GM21825 (cell line): ENCODE results near the gene MYH15.

Source experiments
- ATAC-seq: cut with Tn5 transposase; IDR thresholded peaks from one replicate; pipeline ENCODE4 v1.9.1; 2021; ENCODE audit warnings: mild to moderate bottlenecking, moderate library complexity; ENCODE audit not compliant: unreplicated experiment

MYH15 gene

DNA sequence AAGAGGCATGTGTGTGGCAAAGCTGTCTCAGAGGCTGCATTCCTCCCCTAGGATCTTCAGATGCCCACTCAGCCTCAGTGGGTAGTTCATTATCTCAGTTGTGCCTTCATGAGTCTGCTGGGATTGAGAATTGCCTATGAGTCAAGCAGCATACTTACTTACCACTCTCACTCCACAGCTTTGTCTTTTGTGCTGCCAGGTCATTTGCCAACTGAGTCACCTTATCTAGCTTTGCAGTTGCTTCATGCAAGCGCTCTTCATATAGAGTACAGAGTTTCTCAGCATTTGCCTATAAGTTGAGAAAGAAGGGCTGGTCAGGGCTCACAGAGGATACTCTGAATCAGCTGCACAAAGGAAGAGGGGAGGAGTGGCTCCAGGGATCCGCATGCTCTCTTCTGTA is 89.5 kb downstream of the MYH15 start:
- no peak for ATAC-seq

DNA sequence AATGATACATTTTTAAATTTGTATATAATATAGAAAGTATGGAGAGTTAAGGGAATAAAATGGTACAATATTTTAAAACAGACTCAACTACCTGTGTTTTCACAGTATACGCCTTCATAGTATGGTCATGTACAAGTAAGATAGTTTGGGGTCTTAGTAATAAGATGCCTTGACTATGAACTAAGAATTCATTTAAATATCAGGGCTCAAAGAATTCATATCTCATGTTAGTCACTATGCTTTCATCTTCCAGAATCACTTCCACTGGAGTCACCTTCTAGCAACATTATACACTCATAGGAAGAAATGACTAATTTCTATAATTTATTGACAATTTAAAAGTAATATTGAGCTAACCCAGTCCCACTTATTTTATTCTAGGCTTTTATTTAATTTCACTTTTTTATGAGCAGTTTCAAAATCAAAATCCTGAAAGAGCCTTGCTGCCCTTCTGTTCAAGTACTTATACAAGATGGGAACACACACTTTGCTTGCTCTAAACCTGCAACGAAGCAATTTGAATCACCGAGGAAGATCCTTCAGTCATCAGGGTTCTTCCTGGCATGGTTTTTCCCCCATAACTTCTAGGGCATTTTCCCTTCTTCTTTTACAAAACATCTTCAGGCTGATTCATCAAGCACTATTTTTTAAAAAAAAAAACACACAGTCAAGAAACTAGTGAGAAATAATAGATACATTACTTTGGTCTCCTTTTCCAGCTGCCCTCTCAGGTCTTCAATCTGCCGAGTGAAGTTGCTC is 94.1 kb downstream of the MYH15 start:
- ATAC-seq = no peak

DNA sequence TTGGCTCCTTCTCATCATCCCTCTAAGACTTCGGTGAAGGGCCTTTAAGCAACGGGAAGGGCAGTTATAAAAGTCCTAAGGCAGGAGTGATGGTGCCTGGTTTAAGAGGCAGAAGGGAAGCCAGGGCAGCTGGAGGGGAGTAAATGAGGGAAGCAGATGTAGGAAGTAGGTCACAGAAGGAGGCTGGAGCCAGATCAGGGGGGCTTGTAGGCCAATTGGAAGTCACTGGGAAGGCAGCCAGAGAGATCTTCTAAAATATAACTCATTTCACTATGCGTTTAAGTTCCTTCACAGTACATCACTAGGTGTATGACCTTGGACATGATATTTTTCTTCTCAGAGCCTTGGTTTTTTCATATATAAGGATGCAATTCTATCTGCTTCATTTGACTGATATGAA is 94.7 kb downstream of the MYH15 start:
- ATAC-seq = no peak

DNA sequence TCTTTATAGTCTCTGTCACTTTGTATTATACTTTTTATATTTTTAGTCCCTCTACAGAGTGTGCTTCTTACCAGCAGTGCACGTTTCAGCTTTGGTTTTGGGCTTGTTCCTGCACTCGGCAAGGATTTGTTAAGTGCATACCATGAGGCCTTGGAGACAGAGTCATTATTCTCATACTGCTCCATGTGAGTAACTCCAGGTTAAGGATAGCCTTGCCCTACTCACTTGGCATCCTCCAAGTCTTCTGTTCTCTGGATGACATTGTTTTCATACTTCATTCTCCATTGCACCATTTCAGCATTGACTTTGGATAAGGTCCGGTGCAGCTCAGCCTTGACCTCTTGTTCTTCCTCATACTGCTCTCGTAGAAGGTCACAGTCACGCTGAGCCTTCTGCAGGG is 96.4 kb downstream of the MYH15 start:
- no peak for ATAC-seq

DNA sequence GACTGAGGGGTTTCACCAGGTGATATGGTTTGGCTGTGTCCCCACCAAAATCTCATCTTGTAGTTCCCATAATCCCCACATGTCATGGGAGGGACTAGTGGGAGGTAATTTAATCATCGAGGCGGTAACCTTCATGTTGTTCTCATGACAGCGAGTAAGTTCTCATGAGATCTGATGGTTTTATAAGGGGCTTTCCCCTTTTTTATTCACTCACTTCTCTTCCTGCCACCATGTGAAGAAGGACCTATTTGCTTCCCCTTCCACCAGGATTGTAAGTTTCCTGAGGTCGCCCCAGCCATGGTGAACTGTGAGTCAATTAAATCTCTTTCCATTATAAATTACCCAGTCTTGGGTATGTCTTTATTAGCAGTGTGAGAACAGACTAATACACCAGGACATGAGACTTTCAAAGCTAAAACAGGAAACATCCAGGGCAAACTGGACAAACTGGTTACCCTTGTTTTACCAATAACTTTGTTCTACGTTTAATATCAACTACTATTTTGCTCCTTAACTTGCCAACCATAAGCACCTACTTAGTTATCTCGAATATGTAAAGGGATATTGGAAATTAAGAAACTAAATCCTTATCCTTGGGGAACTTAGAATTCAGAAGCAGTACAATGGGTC is 98.2 kb downstream of the MYH15 start:
- no peak for ATAC-seq

DNA sequence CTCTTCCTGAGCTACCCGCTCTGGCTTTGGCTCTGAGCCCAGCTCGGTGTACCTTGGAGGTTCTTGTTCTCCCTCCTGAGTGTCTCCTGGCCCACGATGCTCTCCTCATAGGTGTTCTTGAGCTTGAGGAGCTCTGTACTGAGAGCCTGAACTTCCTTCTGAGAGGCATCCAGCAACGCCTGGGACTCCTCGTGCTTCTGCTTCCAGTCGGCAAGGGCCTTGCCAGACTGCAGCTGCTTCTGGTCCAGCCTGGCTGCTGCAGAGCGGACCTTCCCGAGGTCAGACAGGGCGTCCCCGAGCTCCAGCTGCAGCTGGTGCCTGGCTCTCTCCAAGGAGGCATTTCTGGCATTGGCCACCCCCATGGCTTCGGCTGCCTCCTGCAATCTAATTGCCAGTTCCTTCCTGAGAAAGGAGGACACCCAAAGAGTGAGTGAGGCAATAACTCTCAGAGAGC is 99.8 kb downstream of the MYH15 start:
- ATAC-seq = no peak

DNA sequence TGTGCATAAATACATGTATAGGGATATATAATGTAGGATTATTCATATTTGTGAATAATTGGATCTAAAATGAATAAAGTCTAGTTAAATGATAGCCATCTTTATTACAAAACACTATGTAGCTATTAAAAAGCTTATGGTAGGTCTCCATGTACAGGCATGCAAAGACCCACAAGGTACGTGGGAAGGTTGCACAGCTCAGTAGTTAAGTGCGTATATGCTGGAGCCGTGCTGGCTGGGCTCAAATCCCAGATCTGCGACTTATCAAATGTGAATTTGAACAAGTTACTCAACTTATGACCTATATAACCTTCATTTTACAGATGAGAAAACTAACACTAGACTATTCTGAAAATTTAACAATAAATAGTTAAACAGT is 100.6 kb downstream of the MYH15 start:
- ATAC-seq = no peak

DNA sequence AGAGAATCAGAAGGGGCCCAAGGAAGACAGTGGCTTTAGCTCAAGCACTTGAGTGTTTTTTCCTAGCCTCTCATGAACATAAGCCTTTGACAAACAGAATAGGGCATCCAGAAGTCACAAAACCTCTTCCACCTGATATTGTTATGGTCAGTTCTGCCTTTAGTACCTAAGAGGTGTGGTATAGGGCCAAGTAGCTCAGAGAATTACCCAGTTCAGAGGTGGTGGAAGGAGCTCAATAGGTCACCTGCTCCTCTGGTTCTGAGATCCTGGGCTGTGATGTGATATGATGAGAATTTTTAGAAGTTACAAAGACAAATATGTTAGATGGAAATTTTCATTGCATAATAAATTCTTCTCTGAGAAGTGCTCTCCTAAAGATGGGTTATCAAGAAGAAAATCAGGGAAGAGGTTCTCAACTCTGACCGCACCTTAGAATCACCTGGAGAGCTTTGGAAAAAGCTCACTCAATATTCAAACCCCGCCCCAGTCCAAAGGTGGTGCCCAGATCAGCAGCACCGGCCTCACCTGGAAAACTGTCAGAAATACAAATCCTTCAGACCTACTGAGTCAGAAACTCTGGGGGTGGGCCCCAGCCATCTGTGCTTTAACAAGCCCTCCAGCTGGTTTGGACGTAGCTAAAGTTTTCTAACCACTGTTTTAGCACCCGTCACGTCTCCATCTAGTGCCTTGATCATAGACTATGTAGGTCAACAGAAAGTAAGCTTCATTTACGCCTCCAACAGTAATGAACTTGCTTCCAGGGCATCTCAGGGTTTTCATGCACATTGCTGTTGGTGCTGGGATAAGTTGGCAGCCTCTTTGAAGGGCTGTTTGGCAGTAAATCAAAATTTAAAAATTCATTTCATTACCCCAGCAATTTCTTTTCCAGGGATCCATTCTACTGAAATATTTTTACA is 101.3 kb downstream of the MYH15 start:
- ATAC-seq = no peak

DNA sequence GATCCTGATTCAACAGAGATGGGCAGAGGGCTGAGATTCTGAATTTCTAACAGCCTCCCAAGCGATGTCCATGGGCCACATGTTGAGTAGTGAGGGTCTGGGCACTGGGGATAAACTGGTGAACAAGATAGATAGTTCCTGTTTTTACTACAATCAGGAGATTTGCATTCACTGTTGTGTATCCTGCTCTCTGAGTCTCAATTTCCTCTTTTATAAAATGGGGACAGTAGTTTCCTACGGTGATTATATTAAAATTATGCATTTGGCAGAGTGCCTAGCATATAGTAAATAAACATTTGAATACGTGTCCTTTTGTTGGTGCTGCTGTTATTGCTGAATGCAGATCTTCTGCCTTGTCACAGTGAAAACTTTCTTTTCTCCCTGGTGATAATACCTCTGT is 102.5 kb downstream of the MYH15 start:
- no peak for ATAC-seq

DNA sequence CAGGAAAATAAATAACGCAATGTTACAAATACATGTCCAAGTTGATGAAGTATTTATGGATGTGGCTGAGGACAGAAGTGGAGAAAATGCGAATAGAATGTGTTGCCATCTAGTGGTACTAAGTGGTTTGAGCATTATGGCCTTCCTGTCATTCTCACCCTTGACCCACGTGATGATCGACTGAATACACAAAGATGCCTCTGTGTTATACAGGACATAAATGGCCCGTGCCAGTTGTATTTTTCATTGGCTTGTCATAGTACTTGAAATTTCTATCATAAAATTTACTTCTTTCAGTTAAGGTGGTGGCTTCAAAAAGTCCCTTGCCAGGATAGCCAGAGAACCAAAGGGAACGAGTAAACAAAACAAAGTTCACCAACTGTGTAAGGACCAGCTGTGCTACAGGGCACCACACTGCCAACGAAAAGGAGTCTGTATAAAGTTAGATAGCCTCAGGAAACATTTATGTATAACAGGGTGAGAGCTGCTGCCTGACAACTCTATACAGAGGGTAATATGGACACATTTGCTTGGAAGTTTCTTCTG is 103.7 kb downstream of the MYH15 start:
- no peak for ATAC-seq

DNA sequence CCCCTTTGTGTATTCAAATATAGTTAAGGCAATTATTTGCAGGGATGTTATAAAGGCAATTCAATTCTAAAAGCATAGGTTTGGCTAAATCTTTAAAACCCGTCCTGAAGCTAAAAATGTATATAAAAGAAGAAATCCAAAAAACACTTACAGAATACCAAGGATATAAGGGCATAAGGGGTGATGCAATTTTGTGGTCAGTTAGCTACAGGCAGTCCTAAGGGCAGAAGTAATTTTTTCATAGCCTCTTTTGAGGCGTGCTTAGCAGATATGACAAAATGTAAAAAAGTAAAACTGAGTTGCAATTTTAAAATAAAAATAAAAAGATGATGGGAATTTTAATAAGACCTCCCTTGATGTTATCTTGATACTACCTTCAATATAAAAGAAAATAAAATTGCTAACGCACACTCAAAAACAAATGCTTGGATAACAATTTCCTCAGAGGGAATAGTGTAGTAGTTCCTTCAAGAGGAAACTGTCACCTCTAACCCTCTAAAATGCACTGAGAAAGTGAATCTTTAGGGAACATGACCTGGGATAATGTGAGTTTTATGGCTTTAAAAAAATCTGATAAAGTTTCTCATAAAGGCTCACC is 104.2 kb downstream of the MYH15 start:
- ATAC-seq = no peak

DNA sequence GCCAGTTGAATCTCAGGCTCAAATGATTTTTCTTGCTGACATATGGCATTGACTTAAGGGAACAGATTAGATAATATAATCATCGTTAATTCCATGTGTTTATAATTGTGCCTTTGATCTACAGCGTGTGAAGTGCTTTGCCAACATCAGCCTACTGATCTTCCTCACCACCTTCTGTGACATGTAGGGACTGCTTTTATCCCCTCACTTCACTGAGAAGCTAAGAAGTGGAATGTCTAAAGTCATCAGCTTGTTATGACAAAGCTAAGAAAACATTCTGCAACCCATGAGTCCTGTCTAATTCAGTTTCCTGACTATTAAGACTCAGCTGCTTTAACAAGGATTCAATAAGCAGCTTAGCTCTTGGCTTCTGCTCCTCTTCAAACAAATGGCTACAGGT is 106.0 kb downstream of the MYH15 start:
- ATAC-seq = no peak

DNA sequence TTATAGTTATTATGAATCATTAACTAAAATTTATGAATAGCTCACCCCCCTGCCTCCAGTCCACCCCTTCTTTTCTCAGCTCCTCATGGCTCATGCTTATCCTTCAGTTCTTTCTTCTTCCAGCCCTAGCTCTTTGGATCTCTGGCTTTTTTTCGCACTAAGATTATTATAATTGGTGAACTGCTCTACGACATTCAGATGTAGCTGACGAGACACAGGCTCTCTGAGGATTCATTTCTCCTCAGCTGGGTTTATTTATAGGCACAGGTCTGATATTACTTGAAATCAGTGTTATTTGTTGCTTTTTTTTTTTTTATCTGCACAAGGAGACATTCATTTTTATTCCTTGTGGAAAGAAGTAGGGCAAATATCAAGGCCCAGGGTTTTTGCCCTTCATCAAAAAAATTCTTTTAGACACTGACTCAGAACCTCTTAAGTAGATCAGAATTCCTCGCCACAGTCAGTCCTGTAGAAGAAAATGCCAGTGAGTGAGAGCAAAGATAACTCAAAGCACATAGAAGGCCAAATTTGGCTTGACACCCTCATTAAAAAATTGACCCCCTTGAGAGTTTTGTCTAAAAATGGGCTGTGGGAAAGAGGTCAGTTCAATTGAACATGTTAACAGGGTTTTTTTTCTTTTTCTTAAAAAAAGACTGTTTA is 106.6 kb downstream of the MYH15 start:
- no peak for ATAC-seq

DNA sequence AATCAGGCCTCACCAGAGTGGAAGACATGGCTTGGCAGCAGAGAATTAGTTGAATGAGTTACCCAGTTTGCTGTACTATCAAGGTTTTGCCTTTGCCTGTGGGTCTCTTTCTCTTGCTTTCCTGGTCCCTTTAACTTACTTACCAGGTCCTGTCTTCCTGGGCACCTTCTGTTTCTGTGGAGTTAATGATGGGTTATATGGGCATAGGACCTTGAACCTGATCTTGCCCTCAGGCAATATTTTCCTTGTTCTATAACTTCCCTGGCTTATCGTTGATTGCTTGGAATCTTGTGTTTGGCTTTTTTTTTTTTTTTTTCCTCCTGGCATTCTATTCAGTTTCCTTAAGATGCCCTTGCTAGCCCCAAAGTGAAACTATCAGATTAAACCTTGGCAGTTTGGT is 107.2 kb downstream of the MYH15 start:
- ATAC-seq = no peak

DNA sequence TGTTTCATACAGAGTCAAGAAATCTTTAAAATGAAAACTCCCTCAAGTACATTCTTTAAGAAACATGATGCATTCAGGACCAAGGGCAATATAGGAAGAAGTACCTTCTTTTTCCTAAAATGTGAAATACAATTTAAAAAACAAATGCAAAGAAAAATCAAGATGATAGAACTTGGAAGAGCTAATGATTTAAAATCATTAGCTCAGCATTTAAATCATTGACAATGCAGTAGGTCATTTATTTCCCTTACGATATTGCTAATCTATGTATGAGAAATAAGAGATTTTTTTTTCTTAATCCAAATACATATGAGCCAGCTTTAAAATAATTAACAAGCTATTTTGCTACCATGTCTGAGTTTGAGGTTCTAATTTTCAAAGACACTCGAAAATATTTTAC is 108.6 kb downstream of the MYH15 start:
- no peak for ATAC-seq

DNA sequence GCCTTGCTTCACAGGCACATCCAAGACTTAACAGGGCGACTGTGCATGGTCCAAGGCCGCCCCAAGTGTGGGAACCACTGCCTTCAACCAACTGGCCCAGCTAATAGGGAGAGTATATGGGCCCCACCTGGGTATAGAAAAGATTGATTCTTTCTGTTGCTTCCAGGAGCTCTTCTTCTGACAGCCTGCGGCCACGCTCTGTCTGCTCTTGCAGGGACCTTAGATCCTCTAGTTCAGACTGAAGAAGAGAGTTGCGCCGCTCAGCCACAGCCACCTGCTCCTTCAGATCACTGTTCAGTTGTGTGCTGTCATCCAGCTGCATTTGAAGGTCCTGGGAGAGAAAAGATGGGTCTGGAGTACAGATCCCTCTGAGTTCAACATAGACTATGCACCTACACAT is 111.9 kb downstream of the MYH15 start:
- no peak for ATAC-seq

DNA sequence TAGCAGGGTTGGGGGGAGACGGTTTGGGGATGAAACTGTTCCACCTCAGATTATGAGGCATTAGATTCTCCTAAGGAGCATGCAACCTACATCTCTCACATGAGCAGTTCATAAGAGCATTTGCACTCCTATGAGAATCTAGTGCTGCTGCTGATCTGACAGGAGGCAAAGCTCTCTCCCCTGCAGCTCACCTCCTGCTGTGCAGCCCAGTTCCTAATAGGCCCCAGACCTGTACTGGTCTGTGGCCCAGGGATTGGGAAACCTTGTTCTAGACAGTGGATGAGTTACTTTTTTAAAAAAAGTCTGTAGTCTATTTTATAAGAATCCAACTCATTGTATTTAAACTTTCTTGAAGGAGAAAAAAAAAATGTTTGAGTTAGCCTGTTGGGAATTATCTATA is 114.1 kb downstream of the MYH15 start:
- no peak for ATAC-seq

DNA sequence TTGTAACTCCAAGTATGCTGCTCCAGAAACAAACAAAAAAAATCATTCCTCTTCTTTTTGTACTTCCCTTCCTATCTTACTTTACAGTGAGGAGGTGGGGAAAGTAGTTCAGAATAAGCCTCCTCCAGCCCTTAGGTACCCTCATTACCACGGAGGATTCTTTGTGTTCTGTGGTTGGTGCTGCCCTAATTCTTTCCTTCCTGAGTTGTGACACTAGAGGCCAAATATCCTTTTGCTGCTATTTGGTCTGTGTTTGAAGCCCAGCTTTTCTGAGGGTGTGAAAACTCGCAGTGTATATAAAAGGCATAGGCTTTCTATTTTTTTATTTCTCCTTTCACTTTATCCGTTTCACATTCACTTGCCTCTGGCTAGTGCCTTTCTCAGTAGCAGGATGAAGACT is 115.8 kb downstream of the MYH15 start:
- no peak for ATAC-seq

DNA sequence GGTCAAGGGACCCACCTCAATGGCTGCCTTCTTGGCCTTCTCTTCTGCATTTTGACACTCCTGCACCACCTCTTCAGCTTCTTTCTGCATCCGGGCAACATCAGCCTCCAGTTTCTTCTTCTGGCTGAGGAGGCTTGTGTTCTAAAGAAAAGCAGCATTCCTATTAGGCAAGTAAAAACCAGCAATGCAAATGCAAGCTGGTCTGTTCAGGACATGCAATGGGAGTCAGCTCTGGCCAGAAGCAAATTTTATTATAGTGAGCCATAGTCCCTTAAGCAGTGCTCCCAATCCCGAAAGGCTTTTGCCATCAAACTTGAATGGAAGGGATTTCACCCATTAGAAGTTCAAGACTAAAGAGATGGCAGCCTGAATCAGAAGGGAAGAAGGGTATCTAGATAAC is 116.4 kb downstream of the MYH15 start:
- ATAC-seq = no peak

DNA sequence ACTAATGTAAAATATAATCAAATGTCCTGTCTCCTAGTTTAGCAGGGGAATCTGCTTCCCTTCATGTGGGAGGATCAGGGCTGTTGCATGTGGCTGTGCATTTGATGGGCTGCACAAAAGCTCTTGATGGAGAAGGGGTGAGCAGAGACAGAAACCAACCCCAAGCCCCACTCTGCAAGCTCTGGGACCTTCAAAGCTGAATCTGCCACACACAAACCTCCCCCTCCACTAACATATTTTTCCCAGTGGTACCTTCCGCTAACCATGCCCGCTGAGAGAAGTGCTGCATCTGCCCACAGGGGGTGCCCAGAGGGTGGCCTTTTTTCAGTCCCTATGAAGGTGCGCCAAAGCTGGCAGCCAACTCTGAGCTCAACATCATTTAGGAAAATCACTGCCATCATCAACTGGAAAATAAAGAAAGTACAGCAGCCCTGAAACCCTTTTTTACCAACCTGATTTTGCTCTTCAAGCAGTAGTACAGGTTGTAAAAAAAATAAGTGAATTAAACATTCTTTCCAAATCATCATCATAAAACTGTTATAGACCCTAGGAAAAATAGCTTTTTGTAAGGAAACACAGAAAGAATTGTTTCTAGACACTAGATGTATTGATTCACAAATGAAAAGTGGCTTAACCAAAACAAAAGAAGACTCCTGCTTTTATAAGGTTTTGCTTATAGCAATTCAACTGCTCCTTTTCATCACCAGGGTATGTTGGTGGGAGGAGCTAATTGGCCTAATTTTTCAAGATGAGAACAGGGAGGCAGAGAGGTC is 117.1 kb downstream of the MYH15 start:
- ATAC-seq = no peak
